B cell (primary cell): ENCODE results near the gene TMEM132D. TPM values are rescaled to one million over a fixed set of nuclear protein-coding genes. Genes with fewer than 3 reads are reported as not detected.

Experiments
- ATAC-seq: fragments of 200-7000 bp; cut with Tn5 transposase; one replicate; pipeline ENCODE4 v1.10.0; 2021; ENCODE audit warnings: low read depth, mild to moderate bottlenecking, moderate number of reproducible peaks, moderate library complexity
- CTCF ChIA-PET: fragments of 350-600 bp; sonication (Branson Sonifier 250); formaldehyde crosslinking; loops from one replicate; lab custom pipeline; 2021; ENCODE audit warnings: antibody characterized with exemption, inconsistent platforms; lab: Charles Lee
- POLR2A ChIA-PET: fragments of 350-600 bp; sonication (Branson Sonifier 250); formaldehyde crosslinking; loops from one replicate; lab custom pipeline; 2021; ENCODE audit warnings: antibody characterized with exemption; lab: Charles Lee
- DNase-seq: peaks from one replicate; pipeline ENCODE4 v3.0.0; 2013
- H2AFZ ChIP-seq: 2 replicates; pipeline ENCODE4 v1.6.1; 2012; ENCODE audit warnings: mild to moderate bottlenecking, low read depth, low read length; ENCODE audit not compliant: insufficient read depth, poor library complexity, severe bottlenecking
- H3K27ac ChIP-seq, 2 donors: 1 replicate in 1 of 2; 2 replicates in 1 of 2; pipeline ENCODE4 v1.5.1; 2012 to 2013; ENCODE audit warnings: low read length in 2 of 2, mild to moderate bottlenecking in 2 of 2, moderate library complexity in 1 of 2
- H3K27me3 ChIP-seq, 4 experiments: fragments of 200-600 bp in 1 of 4; sonication (generic) in 1 of 4; replicated peaks in 1 of 4; 1 replicate in 2 of 4; 2 replicates in 2 of 4; pipeline versions ENCODE4 v1.6.1 to v1.7.0; 2013 to 2016; ENCODE audit warnings: low read length in 3 of 4, mild to moderate bottlenecking in 2 of 4, mixed read lengths in 1 of 4, moderate library complexity in 1 of 4; ENCODE audit not compliant: insufficient read depth in 4 of 4, control insufficient read depth in 3 of 4; ENCODE audit errors: control extremely low read depth in 1 of 4
- H3K36me3 ChIP-seq, 2 experiments: replicated peaks in 1 of 2; 1 replicate in 1 of 2; 2 replicates in 1 of 2; pipeline versions ENCODE4 v1.6.1 to v1.7.1; 2013; ENCODE audit warnings: low read length in 1 of 2; ENCODE audit not compliant: insufficient read depth in 2 of 2, control insufficient read depth in 1 of 2; ENCODE audit errors: control extremely low read depth in 1 of 2, extremely low read depth in 1 of 2
- H3K4me1 ChIP-seq, 2 donors: fragments of 200-600 bp in 1 of 2; sonication (generic) in 1 of 2; 1 replicate in 1 of 2; 2 replicates in 1 of 2; pipeline versions ENCODE4 v1.5.1 to v1.6.1; 2013 to 2017; ENCODE audit warnings: low read length in 2 of 2; ENCODE audit not compliant: control insufficient read depth in 2 of 2, insufficient read depth in 2 of 2
- H3K4me2 ChIP-seq: replicated peaks from 2 replicates; pipeline ENCODE3; 2012; ENCODE audit warnings: mild to moderate bottlenecking, low read depth, low read length; ENCODE audit not compliant: poor library complexity, severe bottlenecking
- H3K4me3 ChIP-seq, 5 experiments: fragments of 200-600 bp in 1 of 5; sonication (generic) in 1 of 5; 1 replicate in 3 of 5; 2 replicates in 2 of 5; pipeline versions ENCODE4 v1.5.1 to v1.7.0; 2011 to 2016; ENCODE audit warnings: low read length in 4 of 5, mild to moderate bottlenecking in 4 of 5, low read depth in 2 of 5, control low read depth in 1 of 5, moderate library complexity in 1 of 5; ENCODE audit not compliant: insufficient read depth in 1 of 5; ENCODE audit errors: control extremely low read depth in 1 of 5, extremely low read depth in 1 of 5
- H3K79me2 ChIP-seq: fragments of 200-600 bp; sonication (generic); one replicate; pipeline ENCODE4 v1.6.0; 2016; ENCODE audit warnings: low read length; ENCODE audit not compliant: control insufficient read depth, insufficient read depth
- H3K9ac ChIP-seq: fragments of 200-600 bp; sonication (generic); 2 replicates; pipeline ENCODE4 v1.6.1; 2017; ENCODE audit warnings: mild to moderate bottlenecking, low read length, moderate library complexity
- H3K9me3 ChIP-seq, 3 donors: one replicate each; pipeline versions ENCODE4 v1.6.1 to v1.7.1; 2013; ENCODE audit warnings: low read length in 2 of 3; ENCODE audit not compliant: control insufficient read depth in 2 of 3, insufficient read depth in 1 of 3; ENCODE audit errors: control extremely low read depth in 1 of 3
- H4K20me1 ChIP-seq: 2 replicates; pipeline ENCODE4 v1.6.0; 2012; ENCODE audit warnings: mild to moderate bottlenecking, low read length; ENCODE audit not compliant: insufficient read depth, control insufficient read depth, poor library complexity, severe bottlenecking
- H3K27ac Mint-ChIP-seq: one replicate; pipeline ENCODE4 v1.8.0; 2021; ENCODE audit warnings: mixed read lengths
- H3K27me3 Mint-ChIP-seq: one replicate; pipeline ENCODE4 v1.8.0; 2021; ENCODE audit warnings: mixed read lengths
- H3K4me1 Mint-ChIP-seq: one replicate; pipeline ENCODE4 v1.8.0; 2021; ENCODE audit warnings: mixed read lengths
- H3K4me3 Mint-ChIP-seq: one replicate; pipeline ENCODE4 v1.8.0; 2021; ENCODE audit warnings: mixed read lengths
- H3K9me3 Mint-ChIP-seq: one replicate; pipeline ENCODE4 v1.8.0; 2022; ENCODE audit warnings: mixed read lengths; ENCODE audit not compliant: insufficient read depth
- CTCF ChIP-seq: fragments of 200-600 bp; IDR thresholded peaks from one replicate; pipeline ENCODE4 v1.8.0; 2022; ENCODE audit warnings: antibody characterized with exemption, mild to moderate bottlenecking
- EZH2 ChIP-seq: IDR thresholded peaks from 2 replicates; pipeline ENCODE4 v1.6.1; 2012; ENCODE audit warnings: borderline replicate concordance, low read depth, mild to moderate bottlenecking, moderate library complexity, low read length; ENCODE audit not compliant: insufficient read depth, poor library complexity, severe bottlenecking
- WGBS: methylation state at CpG from one replicate; pipeline ENCODE4 v1.1.5; 2013; ENCODE audit warnings: missing lambda C conversion rate; ENCODE audit not compliant: insufficient coverage; 5-methylcytosine and 5-hydroxymethylcytosine counted together
- intact Hi-C: fragments of 100-400 bp; cut with micrococcal nuclease; formaldehyde crosslinking; loops from one replicate; pipeline ENCODE4 v1.10.0; 2022
- polyA plus RNA-seq: library from polyadenylated mRNA; depleted of rRNA; stranded (reverse); fragments of >200 nt; gene quantifications from 2 replicates; pipeline ENCODE4 v1.2.3, GENCODE V29; 2012
- total RNA-seq, 2 donors: library from RNA; stranded (reverse); fragments of 120-200 nt in 1 of 2; gene quantifications; 1 replicate in 1 of 2; 2 replicates in 1 of 2; pipeline versions ENCODE4 v1.2.3 to v1.2.4, GENCODE V29; 2013 to 2022

The TMEM132D gene
- total and polyA plus RNA-seq, 2 donors (not counting 1 experiment from before 2014, with no cell fraction given), result not detected

DNA sequence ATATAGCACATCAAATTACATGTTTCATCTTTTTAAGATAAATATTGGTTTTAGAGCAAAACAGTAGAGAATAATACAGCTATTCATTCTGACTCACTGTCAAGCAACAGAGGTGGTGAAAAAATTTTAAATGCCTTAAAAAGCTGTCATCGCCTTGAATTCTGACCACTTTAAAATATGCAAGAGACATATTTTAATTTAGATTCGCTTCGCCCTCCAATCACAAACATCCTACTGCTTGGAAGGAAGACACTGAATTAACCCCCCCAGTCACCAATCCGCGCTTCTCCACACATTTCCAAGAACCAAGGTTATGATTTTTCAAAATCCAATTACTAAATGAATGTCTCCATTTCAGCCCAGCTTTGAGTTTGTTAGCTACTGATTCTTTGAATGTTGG, 112.4 kb downstream of the TMEM132D start:
- Mint-ChIP-seq H3K27ac (no peak overlapping the region), H3K4me3 (no peak overlapping the region), H3K4me1 (no peaks in the 10 kb centered on the region), H3K27me3 (no peaks in the 10 kb centered on the region), H3K9me3 (peaks cover 5% of the 10 kb centered on the region)
- H4K20me1 ChIP-seq, result no peaks in the 10 kb centered on the region
- H3K27ac ChIP-seq, result no peak overlapping the region
- TF ChIP-seq CTCF, result no peak
- TF ChIP-seq EZH2, result no peak
- no peaks in the 10 kb centered on the region for H3K27me3 ChIP-seq
- H3K9me3 ChIP-seq, result peaks cover 0 to 16% (median 0%) of the 10 kb centered on the region in 3 donors
- no peaks in the 10 kb centered on the region for H3K36me3 ChIP-seq
- CTCF ChIA-PET, result no interaction called here
- DNase-seq (no peak), ATAC-seq (no peak)
- no peaks in the 10 kb centered on the region for H3K4me1 ChIP-seq
- WGBS, result 100% methylated on average over 2 of the region's 5 CpGs
- H3K4me3 ChIP-seq, result no peak overlapping the region
- no peak overlapping the region for H3K4me2 ChIP-seq
- H3K9ac ChIP-seq, result no peak overlapping the region
- H3K79me2 ChIP-seq, result no peaks in the 10 kb centered on the region
- intact Hi-C loops, result no loop called here
- POLR2A ChIA-PET, result no interaction called here
- no peak overlapping the region for H2AFZ ChIP-seq

GRCh38 chr12:129790930-129791329, 112.9 kb downstream of the TMEM132D start:
- TF ChIP-seq CTCF (no peak), EZH2 (no peak)
- no peak overlapping the region for H3K4me2 ChIP-seq
- H3K27ac ChIP-seq, result no peak overlapping the region
- ChIA-PET POLR2A (no interaction called here), CTCF (no interaction called here)
- H3K9me3 ChIP-seq, result peaks cover 0 to 19% (median 0%) of the 10 kb centered on the region in 3 donors
- no peak overlapping the region for H2AFZ ChIP-seq
- H3K79me2 ChIP-seq, result no peaks in the 10 kb centered on the region
- intact Hi-C loops, result no loop called here
- H3K27me3 ChIP-seq, result no peaks in the 10 kb centered on the region
- no peak overlapping the region for H3K9ac ChIP-seq
- DNase-seq (no peak), ATAC-seq (no peak)
- no peaks in the 10 kb centered on the region for H3K4me1 Mint-ChIP-seq
- no peaks in the 10 kb centered on the region for H3K4me1 ChIP-seq
- no peak overlapping the region for H3K27ac Mint-ChIP-seq
- peaks cover 5% of the 10 kb centered on the region for H3K9me3 Mint-ChIP-seq
- no peaks in the 10 kb centered on the region for H3K27me3 Mint-ChIP-seq
- no peak overlapping the region for H3K4me3 ChIP-seq
- H3K36me3 ChIP-seq, result no peaks in the 10 kb centered on the region
- no peaks in the 10 kb centered on the region for H4K20me1 ChIP-seq
- H3K4me3 Mint-ChIP-seq, result no peak overlapping the region
